Hippocampal formation (tissue), 2 donors: ENCODE data around the gene R3HDM2.
"Not testable (repeated sequence)": the region's sequence is repeated elsewhere in the genome, so short reads cannot be mapped to it uniquely, and the experiment has no call there.

Experiments used
- DNase-seq, 2 donors: peaks; one replicate each; lab custom pipeline; 2025; lab: John Stamatoyannopoulos, UW

The R3HDM2 gene

GRCh38 chr12:57329219-57329618 lies 101.6 kb downstream of the R3HDM2 start:
- no peak for DNase-seq

GRCh38 chr12:57325395-57325794 lies 105.4 kb downstream of the R3HDM2 start:
- no peak for DNase-seq

GRCh38 chr12:57323416-57323815 lies 107.4 kb downstream of the R3HDM2 start:
- DNase-seq: no peak

- no peak for DNase-seq
Measured at GRCh38 chr12:57320639-57321038, 110.2 kb downstream of the R3HDM2 start.

GRCh38 chr12:57319678-57320469 lies 111.0 kb downstream of the R3HDM2 start:
- DNase-seq: no peak

- no peak for DNase-seq
Measured at GRCh38 chr12:57315681-57316080, 115.2 kb downstream of the R3HDM2 start.

GRCh38 chr12:57312287-57312686 lies 118.6 kb downstream of the R3HDM2 start:
- DNase-seq: not testable (repeated sequence)

- no peak for DNase-seq
Measured at GRCh38 chr12:57309420-57309819, 121.4 kb downstream of the R3HDM2 start.

GRCh38 chr12:57300961-57301584 lies 129.8 kb downstream of the R3HDM2 start:
- DNase-seq: no peak

- no peak for DNase-seq
Measured at GRCh38 chr12:57299514-57300016, 131.3 kb downstream of the R3HDM2 start.

- no peak for DNase-seq
Measured at GRCh38 chr12:57296291-57296690, 134.6 kb downstream of the R3HDM2 start.

- DNase-seq: not testable (repeated sequence)
Measured at GRCh38 chr12:57282073-57282472, 148.8 kb downstream of the R3HDM2 start.

GRCh38 chr12:57280211-57281062 lies 150.4 kb downstream of the R3HDM2 start:
- DNase-seq: no peak

- no peak for DNase-seq
Measured at GRCh38 chr12:57278465-57279381, 152.1 kb downstream of the R3HDM2 start.

GRCh38 chr12:57276935-57277563 lies 153.8 kb downstream of the R3HDM2 start:
- no peak for DNase-seq

- not testable (repeated sequence) for DNase-seq
Measured at GRCh38 chr12:57276233-57276632, 154.6 kb downstream of the R3HDM2 start.

- no peak for DNase-seq
Measured at GRCh38 chr12:57273516-57273915, 157.3 kb downstream of the R3HDM2 start.

GRCh38 chr12:57272337-57273151 lies 158.3 kb downstream of the R3HDM2 start:
- no peak for DNase-seq

- no peak for DNase-seq
Measured at GRCh38 chr12:57270966-57271470, 159.8 kb downstream of the R3HDM2 start.

- DNase-seq: no peak
Measured at GRCh38 chr12:57268264-57268663, 162.6 kb downstream of the R3HDM2 start.
